ENCODE results near the gene DNAJC7.

GRCh38 chr17:41965694-41966462, 51.4 kb downstream of the DNAJC7 start:
- TF ChIP-seq SRSF7 (optimal IDR thresholded peaks at IDR 0.05; ENCODE audit: low read depth, low read length) (no peak), KDM1A (IDR thresholded peaks at IDR 0.05) (no peak), THRA (IDR thresholded peaks at IDR 0.05) (no peak), PRDM10 (IDR thresholded peaks at IDR 0.05; ENCODE audit: partially characterized antibody) (no peak), POLR2A (conservative IDR thresholded peaks at IDR 0.05) (no peak), ARID4B (CRISPR knock-in tag; IDR thresholded peaks at IDR 0.05) (no peak)
